ENCODE data around the gene SPECC1L.

Gene SPECC1L

GRCh38 chr22:24363243-24363642, 92.6 kb downstream of the SPECC1L start:
- no peak for DNase-seq

GRCh38 chr22:24366701-24367100, 96.1 kb downstream of the SPECC1L start:
- peak in 1 of 2 experiments; percentile 16 for DNase-seq

GRCh38 chr22:24367841-24368240, 97.2 kb downstream of the SPECC1L start:
- DNase-seq, result no peak

- DNase-seq, result no peak
Observed at GRCh38 chr22:24370401-24370800, 99.8 kb downstream of the SPECC1L start.

- no peak for DNase-seq
Observed at GRCh38 chr22:24376002-24376401, 105.4 kb downstream of the SPECC1L start.

GRCh38 chr22:24376586-24376985, 106.0 kb downstream of the SPECC1L start:
- no peak for DNase-seq

GRCh38 chr22:24379536-24379935, 108.9 kb downstream of the SPECC1L start:
- no peak for DNase-seq

- peak; percentile 98 to 100 for DNase-seq
Observed at GRCh38 chr22:24380220-24380904, 109.7 kb downstream of the SPECC1L start.

- DNase-seq, result no peak
Observed at GRCh38 chr22:24380905-24381230, 110.2 kb downstream of the SPECC1L start.

- no peak for DNase-seq
Observed at GRCh38 chr22:24383061-24383460, 112.4 kb downstream of the SPECC1L start.

GRCh38 chr22:24384131-24384530, 113.5 kb downstream of the SPECC1L start:
- no peak for DNase-seq

- DNase-seq, result no peak
Observed at GRCh38 chr22:24386937-24387471, 116.4 kb downstream of the SPECC1L start.

GRCh38 chr22:24389680-24390079, 119.0 kb downstream of the SPECC1L start:
- DNase-seq, result no peak

GRCh38 chr22:24390156-24390555, 119.5 kb downstream of the SPECC1L start:
- DNase-seq, result no peak

- no peak for DNase-seq
Observed at GRCh38 chr22:24390576-24390975, 119.9 kb downstream of the SPECC1L start.

GRCh38 chr22:24391836-24392217, 121.2 kb downstream of the SPECC1L start:
- no peak for DNase-seq

- DNase-seq, result no peak
Observed at GRCh38 chr22:24392218-24392931, 121.7 kb downstream of the SPECC1L start.

- DNase-seq, result no peak
Observed at GRCh38 chr22:24393012-24393559, 122.5 kb downstream of the SPECC1L start.

GRCh38 chr22:24393848-24394247, 123.2 kb downstream of the SPECC1L start:
- DNase-seq, result no peak

- DNase-seq, result peak in 1 of 2 experiments; percentile 14
Observed at GRCh38 chr22:24394254-24394653, 123.6 kb downstream of the SPECC1L start.

GRCh38 chr22:24398409-24398808, 127.8 kb downstream of the SPECC1L start:
- no peak for DNase-seq

GRCh38 chr22:24400034-24400725, 129.5 kb downstream of the SPECC1L start:
- no peak for DNase-seq
